Transverse colon (tissue), 3 donors: ENCODE measurements around the gene SCARF1.

Experiments
- CTCF ChIP-seq, 5 experiments: fragments of 200-600 bp in 3 of 5; fragments of 450-650 bp in 2 of 5; sonication (generic) in 3 of 5; IDR thresholded peaks; 1 replicate in 2 of 5; 2 replicates in 3 of 5; pipeline ENCODE4 v1.5.1; 2016 to 2017; ENCODE audit warnings: antibody characterized with exemption in 5 of 5, inconsistent platforms in 3 of 5, mild to moderate bottlenecking in 2 of 5, moderate library complexity in 1 of 5
- EP300 ChIP-seq: sonication (generic); formaldehyde crosslinking; IDR thresholded peaks from one replicate; pipeline ENCODE4 v1.6.1; 2017; ENCODE audit warnings: antibody characterized with exemption, low read depth

DNA sequence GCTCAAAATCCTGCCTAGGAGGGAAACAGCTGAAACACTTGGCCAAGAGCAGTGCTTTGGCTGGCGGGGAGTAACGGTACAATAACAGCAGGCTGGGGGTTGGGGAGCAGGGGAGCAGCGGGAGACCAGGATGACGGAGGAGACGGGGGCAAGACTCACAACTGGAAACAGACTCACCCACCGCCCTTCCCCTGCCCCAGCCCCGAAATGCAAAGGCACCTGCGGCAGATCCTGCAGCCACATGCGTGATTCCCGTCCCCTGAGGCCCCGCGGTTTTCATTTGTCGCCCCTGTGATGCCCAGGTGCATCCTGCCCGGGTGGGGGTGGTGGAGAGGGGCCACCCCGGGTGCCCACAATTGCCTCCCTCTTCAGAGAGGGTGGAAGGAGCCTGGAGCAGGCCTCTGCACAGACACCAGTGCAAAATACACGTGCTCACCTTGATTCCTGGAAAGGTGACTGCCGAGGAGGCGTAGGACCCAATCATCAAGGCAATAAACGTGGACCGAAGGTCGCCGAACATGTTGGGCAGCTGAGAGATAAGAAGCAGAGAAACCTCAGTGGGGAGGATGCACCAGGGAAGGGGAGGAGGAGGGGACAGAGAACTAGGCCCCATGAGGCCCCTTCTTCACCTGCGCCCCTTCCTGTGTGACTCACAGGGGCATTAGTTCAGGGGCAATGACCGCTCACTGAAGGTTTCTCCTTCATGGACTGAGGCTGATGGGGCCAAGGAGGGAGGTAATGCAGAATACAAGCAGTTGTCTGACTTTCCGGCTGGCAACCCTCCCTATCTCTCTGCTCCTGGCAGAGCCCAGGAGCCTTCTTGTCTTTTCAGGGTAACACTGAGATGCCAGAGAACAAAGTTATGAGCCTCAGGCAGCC, 52.5 kb downstream of the SCARF1 start:
- TF ChIP-seq EP300 (no peak), CTCF (IDR thresholded peaks at IDR 0.05) (no peak)
